Measurements from ENCODE around the gene RAB11FIP4. TPM values are rescaled to one million over a fixed set of nuclear protein-coding genes. Genes with fewer than 3 reads are reported as not detected.

The RAB11FIP4 gene
- total and polyA plus RNA-seq, 10 of the 15 experiments (the other 5 are each of a cell fraction or from before 2014, with no cell fraction given), result 1.4 to 27.0 (median 17.6) TPM

DNA sequence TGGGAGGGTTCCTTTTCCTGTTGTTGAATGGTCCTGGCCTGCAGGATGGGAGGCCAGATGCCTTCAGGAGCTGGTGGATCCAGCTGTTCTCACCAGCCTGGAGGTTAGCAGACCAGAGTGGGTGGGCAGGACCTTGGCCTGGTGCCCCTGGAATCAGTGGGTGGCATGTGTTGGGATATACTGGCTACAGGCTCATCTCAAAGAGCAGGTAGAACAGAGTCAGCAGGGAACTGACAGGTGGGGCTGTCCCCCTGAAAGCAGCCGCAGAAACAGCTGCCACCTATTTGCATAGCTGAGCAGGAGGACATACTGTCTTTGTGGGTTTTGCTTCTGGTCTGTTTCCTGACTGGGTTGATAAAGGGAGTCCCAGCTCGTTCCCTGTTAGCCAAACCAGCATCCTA is 144.1 kb downstream of the RAB11FIP4 start:
- Histone ChIP-seq H3K79me2 (ENCODE audit: control insufficient read depth, insufficient read depth, low read length) (no peaks in the 10 kb centered on the region), H3K4me3 (no peak overlapping the region), H2AFZ (ENCODE audit: control insufficient read depth, low read depth, low read length) (no peak overlapping the region), H3K9me3 (replicated peaks; ENCODE audit: control insufficient read depth, insufficient read depth, low read length) (no peaks in the 10 kb centered on the region), H3K4me1 (ENCODE audit: control insufficient read depth, insufficient read depth, low read length) (peaks cover 35% of the 10 kb centered on the region), H3K4me2 (ENCODE audit: control insufficient read depth, insufficient read depth) (peak overlapping the region; percentile 76), H3K27me3 (replicated peaks in 1 of 2; ENCODE audit: control insufficient read depth in 2 of 2, insufficient read depth in 2 of 2, low read length in 1 of 2) (no peaks in the 10 kb centered on the region), H4K20me1 (ENCODE audit: control insufficient read depth, insufficient read depth) (peaks cover 2% of the 10 kb centered on the region; the same call in 1 of the 2 replicates), H3K9ac (ENCODE audit: control insufficient read depth, insufficient read depth, low read length) (no peak overlapping the region), H3K27ac (ENCODE audit: control insufficient read depth, insufficient read depth) (no peak overlapping the region; the same call in 1 of the 2 replicates), H3K36me3 (ENCODE audit: control insufficient read depth in 2 of 2, insufficient read depth in 2 of 2, low read length in 1 of 2) (peaks cover 0 to 3% of the 10 kb centered on the region in 2 experiments; a peak in 2 of 4 replicates)
- intact Hi-C loops (cut with micrococcal nuclease; ENCODE audit: unreplicated experiment), result loop anchor here (5.0 kb wide), 2 partner anchors 43 to 307 kb away; no protein-coding TSS in a partner anchor
- in situ Hi-C loops (cut with MboI), result loop anchor here (10.0 kb wide), 1 partner anchor 309 kb away; no protein-coding TSS in a partner anchor
- FAIRE-seq (peak; percentile 96), ATAC-seq (peak; percentile 86), DNase-seq (ENCODE audit: low read depth, low spot score) (peak; percentile 63)
- no TSS peak for BruUV-seq (replicated peaks)
- SMC1A ChIA-PET (ENCODE audit: uncharacterized antibody, unreplicated experiment), result interaction anchor here (0.7 to 5.8 kb wide), 22 partner anchors 8 to 366 kb away, joined by 3 to 78 read pairs (median 4); partner anchors contain the start of genes EVI2B and UTP6
- WGBS (ENCODE audit: insufficient coverage, insufficient replicate concordance, low lambda C conversion rate, missing lambda C conversion rate), result 0% methylated on average over 2 of the region's 2 CpGs
- RAD21 ChIA-PET (ENCODE audit: unreplicated experiment), result interaction anchor here (0.6 to 5.4 kb wide), 24 partner anchors 8 to 377 kb away, joined by 3 to 65 read pairs (median 5); partner anchors contain the start of gene UTP6
- CTCF ChIA-PET, result interaction anchor here (0.6 to 4.9 kb wide), 19 partner anchors 9 to 1002 kb away, joined by 3 to 85 read pairs (median 7); partner anchors contain the start of gene UTP6
- POLR2A ChIA-PET, result interaction anchor here (0.5 to 2.4 kb wide), 13 partner anchors 9 to 438 kb away, joined by 3 to 13 read pairs (median 5); partner anchors contain the start of gene UTP6
- TF ChIP-seq SUZ12 (IDR thresholded peaks at IDR 0.05; ENCODE audit: unreplicated experiment), result no peak
- peak; percentile 67; the same call in 1 of the 2 replicates for TF ChIP-seq TBL1XR1 (IDR thresholded peaks at IDR 0.05; ENCODE audit: low read depth, low read length)
- TF ChIP-seq, protein P1, sequence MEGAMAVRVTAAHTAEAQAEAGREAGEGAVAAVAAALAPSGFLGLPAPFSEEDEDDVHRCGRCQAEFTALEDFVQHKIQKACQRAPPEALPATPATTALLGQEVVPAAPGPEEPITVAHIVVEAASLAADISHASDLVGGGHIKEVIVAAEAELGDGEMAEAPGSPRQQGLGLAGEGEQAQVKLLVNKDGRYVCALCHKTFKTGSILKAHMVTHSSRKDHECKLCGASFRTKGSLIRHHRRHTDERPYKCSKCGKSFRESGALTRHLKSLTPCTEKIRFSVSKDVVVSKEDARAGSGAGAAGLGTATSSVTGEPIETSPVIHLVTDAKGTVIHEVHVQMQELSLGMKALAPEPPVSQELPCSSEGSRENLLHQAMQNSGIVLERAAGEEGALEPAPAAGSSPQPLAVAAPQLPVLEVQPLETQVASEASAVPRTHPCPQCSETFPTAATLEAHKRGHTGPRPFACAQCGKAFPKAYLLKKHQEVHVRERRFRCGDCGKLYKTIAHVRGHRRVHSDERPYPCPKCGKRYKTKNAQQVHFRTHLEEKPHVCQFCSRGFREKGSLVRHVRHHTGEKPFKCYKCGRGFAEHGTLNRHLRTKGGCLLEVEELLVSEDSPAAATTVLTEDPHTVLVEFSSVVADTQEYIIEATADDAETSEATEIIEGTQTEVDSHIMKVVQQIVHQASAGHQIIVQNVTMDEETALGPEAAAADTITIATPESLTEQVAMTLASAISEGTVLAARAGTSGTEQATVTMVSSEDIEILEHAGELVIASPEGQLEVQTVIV (IDR thresholded peaks at IDR 0.05; ENCODE audit: borderline replicate concordance, partially characterized antibody), result no peak
- TF ChIP-seq EP300 (IDR thresholded peaks at IDR 0.05; ENCODE audit: borderline replicate concordance in 1 of 2, control insufficient read depth in 1 of 2, low read depth in 2 of 2, low read length in 2 of 2), result peak; percentile 43 to 53; a peak in 1 of 4 replicates
- TF ChIP-seq BACH1 (IDR thresholded peaks at IDR 0.05; ENCODE audit: borderline replicate concordance), result no peak
- TF ChIP-seq MEF2A (IDR thresholded peaks at IDR 0.05; ENCODE audit: insufficient read depth, low read depth, low read length), result 0 out of 2 replicates have a peak, but pooled peaks have one; percentile 31
- TF ChIP-seq EED (IDR thresholded peaks at IDR 0.05; ENCODE audit: low read depth), result peak; percentile 55; the same call in 1 of the 2 replicates
- TF ChIP-seq, protein P2, sequence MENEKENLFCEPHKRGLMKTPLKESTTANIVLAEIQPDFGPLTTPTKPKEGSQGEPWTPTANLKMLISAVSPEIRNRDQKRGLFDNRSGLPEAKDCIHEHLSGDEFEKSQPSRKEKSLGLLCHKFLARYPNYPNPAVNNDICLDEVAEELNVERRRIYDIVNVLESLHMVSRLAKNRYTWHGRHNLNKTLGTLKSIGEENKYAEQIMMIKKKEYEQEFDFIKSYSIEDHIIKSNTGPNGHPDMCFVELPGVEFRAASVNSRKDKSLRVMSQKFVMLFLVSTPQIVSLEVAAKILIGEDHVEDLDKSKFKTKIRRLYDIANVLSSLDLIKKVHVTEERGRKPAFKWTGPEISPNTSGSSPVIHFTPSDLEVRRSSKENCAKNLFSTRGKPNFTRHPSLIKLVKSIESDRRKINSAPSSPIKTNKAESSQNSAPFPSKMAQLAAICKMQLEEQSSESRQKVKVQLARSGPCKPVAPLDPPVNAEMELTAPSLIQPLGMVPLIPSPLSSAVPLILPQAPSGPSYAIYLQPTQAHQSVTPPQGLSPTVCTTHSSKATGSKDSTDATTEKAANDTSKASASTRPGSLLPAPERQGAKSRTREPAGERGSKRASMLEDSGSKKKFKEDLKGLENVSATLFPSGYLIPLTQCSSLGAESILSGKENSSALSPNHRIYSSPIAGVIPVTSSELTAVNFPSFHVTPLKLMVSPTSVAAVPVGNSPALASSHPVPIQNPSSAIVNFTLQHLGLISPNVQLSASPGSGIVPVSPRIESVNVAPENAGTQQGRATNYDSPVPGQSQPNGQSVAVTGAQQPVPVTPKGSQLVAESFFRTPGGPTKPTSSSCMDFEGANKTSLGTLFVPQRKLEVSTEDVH (IDR thresholded peaks at IDR 0.05; ENCODE audit: low read depth, partially characterized antibody), result no peak
- TF ChIP-seq, protein P3, sequence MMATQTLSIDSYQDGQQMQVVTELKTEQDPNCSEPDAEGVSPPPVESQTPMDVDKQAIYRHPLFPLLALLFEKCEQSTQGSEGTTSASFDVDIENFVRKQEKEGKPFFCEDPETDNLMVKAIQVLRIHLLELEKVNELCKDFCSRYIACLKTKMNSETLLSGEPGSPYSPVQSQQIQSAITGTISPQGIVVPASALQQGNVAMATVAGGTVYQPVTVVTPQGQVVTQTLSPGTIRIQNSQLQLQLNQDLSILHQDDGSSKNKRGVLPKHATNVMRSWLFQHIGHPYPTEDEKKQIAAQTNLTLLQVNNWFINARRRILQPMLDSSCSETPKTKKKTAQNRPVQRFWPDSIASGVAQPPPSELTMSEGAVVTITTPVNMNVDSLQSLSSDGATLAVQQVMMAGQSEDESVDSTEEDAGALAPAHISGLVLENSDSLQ (IDR thresholded peaks at IDR 0.05), result peak; percentile 82
- TF ChIP-seq NRF1 (conservative IDR thresholded peaks at IDR 0.05; ENCODE audit: low read depth, low read length), result no peak
- peak; percentile 95 for TF ChIP-seq TCF12 (IDR thresholded peaks at IDR 0.05; ENCODE audit: low read depth, low read length)
- 0 out of 2 replicates have a peak, but pooled peaks have one; percentile 51 for TF ChIP-seq SMARCA5 (IDR thresholded peaks at IDR 0.05)
- TF ChIP-seq, protein P4, sequence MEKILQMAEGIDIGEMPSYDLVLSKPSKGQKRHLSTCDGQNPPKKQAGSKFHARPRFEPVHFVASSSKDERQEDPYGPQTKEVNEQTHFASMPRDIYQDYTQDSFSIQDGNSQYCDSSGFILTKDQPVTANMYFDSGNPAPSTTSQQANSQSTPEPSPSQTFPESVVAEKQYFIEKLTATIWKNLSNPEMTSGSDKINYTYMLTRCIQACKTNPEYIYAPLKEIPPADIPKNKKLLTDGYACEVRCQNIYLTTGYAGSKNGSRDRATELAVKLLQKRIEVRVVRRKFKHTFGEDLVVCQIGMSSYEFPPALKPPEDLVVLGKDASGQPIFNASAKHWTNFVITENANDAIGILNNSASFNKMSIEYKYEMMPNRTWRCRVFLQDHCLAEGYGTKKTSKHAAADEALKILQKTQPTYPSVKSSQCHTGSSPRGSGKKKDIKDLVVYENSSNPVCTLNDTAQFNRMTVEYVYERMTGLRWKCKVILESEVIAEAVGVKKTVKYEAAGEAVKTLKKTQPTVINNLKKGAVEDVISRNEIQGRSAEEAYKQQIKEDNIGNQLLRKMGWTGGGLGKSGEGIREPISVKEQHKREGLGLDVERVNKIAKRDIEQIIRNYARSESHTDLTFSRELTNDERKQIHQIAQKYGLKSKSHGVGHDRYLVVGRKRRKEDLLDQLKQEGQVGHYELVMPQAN (conservative IDR thresholded peaks at IDR 0.05), result 0 out of 2 replicates have a peak, but pooled peaks have one; percentile 51
- TF ChIP-seq PAX5 (IDR thresholded peaks at IDR 0.05; ENCODE audit: borderline replicate concordance, low read depth, low read length), result peak; percentile 79; the same call in 1 of the 2 replicates
